H9 (cell line): ENCODE measurements around the gene CLIP1. TPM values are rescaled to one million over a fixed set of nuclear protein-coding genes. Genes with fewer than 3 reads are reported as not detected.

ENCODE experiments used
- DNase-seq: peaks from one replicate; pipeline ENCODE4 v3.0.0-alpha.2; 2017
- H2AFZ ChIP-seq: one replicate; pipeline ENCODE4 v1.6.1; 2013; ENCODE audit warnings: mild to moderate bottlenecking, low read length, control low read depth, moderate library complexity
- H2AK5ac ChIP-seq: 2 replicates; pipeline ENCODE4 v1.6.1; 2013; ENCODE audit warnings: low read length, control low read depth, mixed read lengths; ENCODE audit not compliant: insufficient read length
- H2BK120ac ChIP-seq: one replicate; pipeline ENCODE4 v1.6.1; 2013; ENCODE audit warnings: low read depth, mild to moderate bottlenecking, low read length, control low read depth, inconsistent platforms; ENCODE audit not compliant: poor library complexity, severe bottlenecking
- H2BK12ac ChIP-seq: 2 replicates; pipeline ENCODE4 v1.6.1; 2013; ENCODE audit warnings: low read length, control low read depth, mixed read lengths, low read depth; ENCODE audit not compliant: insufficient read length
- H2BK15ac ChIP-seq: 2 replicates; pipeline ENCODE4 v1.6.1; 2013; ENCODE audit warnings: low read depth, low read length, control low read depth
- H2BK20ac ChIP-seq: one replicate; pipeline ENCODE4 v1.6.1; 2013; ENCODE audit warnings: low read depth, mild to moderate bottlenecking, low read length, control low read depth, inconsistent platforms; ENCODE audit not compliant: poor library complexity, severe bottlenecking
- H2BK5ac ChIP-seq: 2 replicates; pipeline ENCODE4 v1.6.1; 2013; ENCODE audit warnings: low read length, control low read depth, mixed read lengths; ENCODE audit not compliant: insufficient read length
- H3K14ac ChIP-seq: 2 replicates; pipeline ENCODE4 v1.6.1; 2013; ENCODE audit warnings: low read length, control low read depth; ENCODE audit not compliant: insufficient read depth
- H3K18ac ChIP-seq: 2 replicates; pipeline ENCODE4 v1.6.1; 2013; ENCODE audit warnings: low read depth, mild to moderate bottlenecking, mixed read lengths, low read length, control low read depth; ENCODE audit not compliant: insufficient read length
- H3K23ac ChIP-seq: 2 replicates; pipeline ENCODE4 v1.6.1; 2013; ENCODE audit warnings: low read length, control low read depth, mixed read lengths, low read depth; ENCODE audit not compliant: insufficient read length
- H3K23me2 ChIP-seq: 2 replicates; pipeline ENCODE4 v1.6.1; 2013; ENCODE audit warnings: low read depth, mild to moderate bottlenecking, mixed read lengths, low read length, control low read depth; ENCODE audit not compliant: insufficient read length, poor library complexity, severe bottlenecking
- H3K27ac ChIP-seq: 2 replicates; pipeline ENCODE4 v1.5.1; 2013; ENCODE audit warnings: low read length, control low read depth, mixed read lengths, low read depth; ENCODE audit not compliant: insufficient read length
- H3K27me3 ChIP-seq: 2 replicates; pipeline ENCODE4 v1.6.1; 2013; ENCODE audit warnings: low read length, control low read depth, inconsistent platforms; ENCODE audit not compliant: insufficient read depth
- H3K4ac ChIP-seq: 2 replicates; pipeline ENCODE4 v1.6.1; 2013; ENCODE audit warnings: low read depth, mild to moderate bottlenecking, control low read depth, inconsistent platforms, low read length, moderate library complexity
- H3K4me1 ChIP-seq: 2 replicates; pipeline ENCODE4 v1.6.1; 2013; ENCODE audit warnings: low read length, control low read depth, inconsistent platforms; ENCODE audit not compliant: insufficient read depth
- H3K4me2 ChIP-seq: 2 replicates; pipeline ENCODE4 v1.6.1; 2013; ENCODE audit warnings: low read length, control low read depth, mixed read lengths; ENCODE audit not compliant: insufficient read length, insufficient read depth
- H3K56ac ChIP-seq: 2 replicates; pipeline ENCODE4 v1.6.1; 2013; ENCODE audit warnings: low read depth, mild to moderate bottlenecking, mixed read lengths, low read length, control low read depth; ENCODE audit not compliant: insufficient read length
- H3K79me1 ChIP-seq: 2 replicates; pipeline ENCODE4 v1.6.1; 2013; ENCODE audit warnings: low read depth, mild to moderate bottlenecking, moderate library complexity, low read length, control low read depth, inconsistent platforms; ENCODE audit not compliant: insufficient read depth, poor library complexity, severe bottlenecking
- H3K79me2 ChIP-seq: 2 replicates; pipeline ENCODE4 v1.6.1; 2013; ENCODE audit warnings: low read length, control low read depth, inconsistent platforms; ENCODE audit not compliant: insufficient read depth
- H3K9ac ChIP-seq: 2 replicates; pipeline ENCODE4 v1.6.1; 2013; ENCODE audit warnings: low read length, control low read depth, mixed read lengths; ENCODE audit not compliant: insufficient read length; ENCODE audit errors: extremely low read depth
- H3K9me3 ChIP-seq: one replicate; pipeline ENCODE4 v1.6.1; 2013; ENCODE audit warnings: low read depth, low read length, inconsistent platforms; ENCODE audit not compliant: control insufficient read depth
- H3T11ph ChIP-seq: one replicate; pipeline ENCODE4 v1.6.1; 2013; ENCODE audit warnings: mild to moderate bottlenecking, low read length, control low read depth, inconsistent platforms
- H4K20me1 ChIP-seq: one replicate; pipeline ENCODE4 v1.6.1; 2013; ENCODE audit not compliant: control insufficient read depth, insufficient read length, insufficient read depth
- H4K5ac ChIP-seq: 2 replicates; pipeline ENCODE4 v1.6.1; 2013; ENCODE audit warnings: low read depth, mild to moderate bottlenecking, mixed read lengths, low read length, control low read depth; ENCODE audit not compliant: insufficient read length
- H4K8ac ChIP-seq: replicated peaks from 2 replicates; pipeline ENCODE4 v1.6.1; 2013; ENCODE audit warnings: low read length, control low read depth, mixed read lengths, low read depth; ENCODE audit not compliant: insufficient read length
- H4K91ac ChIP-seq: 2 replicates; pipeline ENCODE4 v1.6.1; 2013; ENCODE audit warnings: low read depth, mild to moderate bottlenecking, moderate library complexity, mixed read lengths, low read length, control low read depth; ENCODE audit not compliant: insufficient read length
- H3K27ac Mint-ChIP-seq, 3 experiments: 2 replicates in 2 of 3; 3 replicates in 1 of 3; pipeline ENCODE4 v1.8.0; 2020 to 2021; ENCODE audit warnings: mixed read lengths in 3 of 3, mild to moderate bottlenecking in 1 of 3, moderate library complexity in 1 of 3
- H3K27me3 Mint-ChIP-seq: 2 replicates; pipeline ENCODE4 v1.8.0; 2021; ENCODE audit warnings: low read depth, mild to moderate bottlenecking, moderate library complexity, mixed read lengths
- H3K36me3 Mint-ChIP-seq, 3 experiments: 2 replicates in 2 of 3; 3 replicates in 1 of 3; pipeline ENCODE4 v1.8.0; 2020 to 2021; ENCODE audit warnings: low read depth in 3 of 3, mixed read lengths in 3 of 3; ENCODE audit not compliant: insufficient read depth in 1 of 3
- H3K4me1 Mint-ChIP-seq, 2 experiments: 2 replicates each; pipeline ENCODE4 v1.8.0; 2020; ENCODE audit warnings: mixed read lengths in 2 of 2
- H3K4me3 Mint-ChIP-seq, 2 experiments: 2 replicates in 1 of 2; 3 replicates in 1 of 2; pipeline ENCODE4 v1.8.0; 2020 to 2021; ENCODE audit warnings: mild to moderate bottlenecking in 2 of 2, mixed read lengths in 2 of 2, moderate library complexity in 1 of 2
- H3K9me3 Mint-ChIP-seq, 2 experiments: 2 replicates in 1 of 2; 3 replicates in 1 of 2; pipeline ENCODE4 v1.8.0; 2020; ENCODE audit warnings: mild to moderate bottlenecking in 2 of 2, mixed read lengths in 2 of 2, moderate library complexity in 1 of 2
- WGBS: extraction: QIAGEN DNeasy Blood & Tissue Kit; methylation state at CpG from one replicate; pipeline ENCODE4 v1.1.7; 2013; ENCODE audit warnings: missing lambda C conversion rate, low lambda C conversion rate, mixed read lengths; ENCODE audit not compliant: insufficient read length; ENCODE audit errors: extremely low coverage; 5-methylcytosine and 5-hydroxymethylcytosine counted together
- total RNA-seq: library from RNA; stranded (reverse); gene quantifications from 2 replicates; pipeline ENCODE4 v1.2.1, GENCODE V29; 2021
- TF ChIP-seq, protein P1 (sequence below): fragments of 200-600 bp; sonication (generic); conservative IDR thresholded peaks from 3 replicates; pipeline ENCODE4 v1.8.0; 2021; ENCODE audit warnings: antibody characterized with exemption, mild to moderate bottlenecking

CLIP1 gene
- total RNA-seq, 1 experiment from 2014 or later = 23.6 TPM

DNA sequence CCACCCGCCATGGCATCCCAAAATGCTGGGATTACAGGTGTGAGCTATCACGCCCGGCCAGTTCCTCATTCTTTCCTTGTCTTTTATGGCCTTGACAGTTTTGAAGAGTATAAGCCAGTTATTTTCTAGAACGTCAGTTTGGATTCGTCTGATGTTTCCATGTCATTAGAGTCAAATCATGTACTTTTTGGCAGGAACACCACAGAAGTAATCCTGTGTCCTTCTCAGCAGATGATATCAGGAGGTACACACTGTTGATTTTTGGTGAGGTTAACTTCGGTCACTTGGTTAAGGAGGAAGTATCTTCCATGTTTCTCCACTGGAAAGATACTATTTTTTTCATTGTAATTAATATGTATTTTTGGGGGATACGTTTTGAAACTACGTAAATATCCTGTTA lies 131.0 kb downstream of the CLIP1 start:
- Histone ChIP-seq H3K79me2 (no peaks in the 10 kb centered on the region), H3K18ac (no peak overlapping the region), H2BK20ac (no peak overlapping the region), H3T11ph (no peak overlapping the region), H4K8ac (no peak overlapping the region), H3K56ac (no peak overlapping the region), H3K79me1 (no peaks in the 10 kb centered on the region), H3K27ac (no peak overlapping the region), H4K5ac (no peak overlapping the region), H3K4me1 (no peaks in the 10 kb centered on the region), H2AK5ac (no peak overlapping the region), H2BK5ac (no peak overlapping the region), H2BK120ac (no peak overlapping the region), H4K91ac (no peak overlapping the region), H2AFZ (no peak overlapping the region), H3K23me2 (no peaks in the 10 kb centered on the region), H2BK12ac (no peak overlapping the region), H3K14ac (no peak overlapping the region), H3K9me3 (no peaks in the 10 kb centered on the region), H2BK15ac (no peak overlapping the region), H4K20me1 (no peaks in the 10 kb centered on the region), H3K4me2 (no peak overlapping the region), H3K27me3 (no peaks in the 10 kb centered on the region), H3K23ac (no peak overlapping the region), H3K4ac (no peak overlapping the region), H3K9ac (no peak overlapping the region)
- H3K4me3 Mint-ChIP-seq = no peak overlapping the region
- TF ChIP-seq, protein P1, sequence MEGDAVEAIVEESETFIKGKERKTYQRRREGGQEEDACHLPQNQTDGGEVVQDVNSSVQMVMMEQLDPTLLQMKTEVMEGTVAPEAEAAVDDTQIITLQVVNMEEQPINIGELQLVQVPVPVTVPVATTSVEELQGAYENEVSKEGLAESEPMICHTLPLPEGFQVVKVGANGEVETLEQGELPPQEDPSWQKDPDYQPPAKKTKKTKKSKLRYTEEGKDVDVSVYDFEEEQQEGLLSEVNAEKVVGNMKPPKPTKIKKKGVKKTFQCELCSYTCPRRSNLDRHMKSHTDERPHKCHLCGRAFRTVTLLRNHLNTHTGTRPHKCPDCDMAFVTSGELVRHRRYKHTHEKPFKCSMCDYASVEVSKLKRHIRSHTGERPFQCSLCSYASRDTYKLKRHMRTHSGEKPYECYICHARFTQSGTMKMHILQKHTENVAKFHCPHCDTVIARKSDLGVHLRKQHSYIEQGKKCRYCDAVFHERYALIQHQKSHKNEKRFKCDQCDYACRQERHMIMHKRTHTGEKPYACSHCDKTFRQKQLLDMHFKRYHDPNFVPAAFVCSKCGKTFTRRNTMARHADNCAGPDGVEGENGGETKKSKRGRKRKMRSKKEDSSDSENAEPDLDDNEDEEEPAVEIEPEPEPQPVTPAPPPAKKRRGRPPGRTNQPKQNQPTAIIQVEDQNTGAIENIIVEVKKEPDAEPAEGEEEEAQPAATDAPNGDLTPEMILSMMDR = no peak
- H3K4me1 Mint-ChIP-seq = no peaks in the 10 kb centered on the region
- no peaks in the 10 kb centered on the region for H3K9me3 Mint-ChIP-seq
- no peak overlapping the region for H3K27ac Mint-ChIP-seq
- DNase-seq = no peak
- WGBS = no CpG with 5 or more reads among the region's 8 CpGs
- H3K36me3 Mint-ChIP-seq = peaks cover 0 to 1% (median 0%) of the 10 kb centered on the region in 3 experiments; a peak in 1 of 7 replicates
- H3K27me3 Mint-ChIP-seq = no peaks in the 10 kb centered on the region
